GM12801 (cell line): ENCODE data around the gene IER5.

ENCODE experiments used
- CTCF ChIP-seq: IDR thresholded peaks from one replicate; pipeline ENCODE4 v1.5.1; 2011; ENCODE audit warnings: control low read depth; ENCODE audit not compliant: insufficient read length; ENCODE audit errors: extremely low read depth

The IER5 gene

GRCh38 chr1:181128592-181129497, 40.3 kb downstream of the IER5 start:
- TF ChIP-seq CTCF: no peak

- TF ChIP-seq CTCF: no peak
Measured at GRCh38 chr1:181129771-181130606, 41.5 kb downstream of the IER5 start.

- no peak for TF ChIP-seq CTCF
Measured at GRCh38 chr1:181131255-181131941, 42.9 kb downstream of the IER5 start.

GRCh38 chr1:181133441-181133951, 45.0 kb downstream of the IER5 start:
- no peak for TF ChIP-seq CTCF

- TF ChIP-seq CTCF: no peak
Measured at GRCh38 chr1:181133969-181134418, 45.5 kb downstream of the IER5 start.

GRCh38 chr1:181134543-181135436, 46.3 kb downstream of the IER5 start:
- no peak for TF ChIP-seq CTCF
